WI38 (cell line): ENCODE data around the gene TBX10.

Experiments
- H3K4me3 ChIP-seq: 2 replicates; pipeline ENCODE4 v1.5.1; 2011; ENCODE audit warnings: low read depth, mild to moderate bottlenecking, control low read depth, low read length
- TF ChIP-seq, protein P1 (sequence below): IDR thresholded peaks from 2 replicates; pipeline ENCODE4 v1.5.1; 2012; ENCODE audit warnings: low read depth, mild to moderate bottlenecking, control low read depth, low read length

TBX10 gene

DNA sequence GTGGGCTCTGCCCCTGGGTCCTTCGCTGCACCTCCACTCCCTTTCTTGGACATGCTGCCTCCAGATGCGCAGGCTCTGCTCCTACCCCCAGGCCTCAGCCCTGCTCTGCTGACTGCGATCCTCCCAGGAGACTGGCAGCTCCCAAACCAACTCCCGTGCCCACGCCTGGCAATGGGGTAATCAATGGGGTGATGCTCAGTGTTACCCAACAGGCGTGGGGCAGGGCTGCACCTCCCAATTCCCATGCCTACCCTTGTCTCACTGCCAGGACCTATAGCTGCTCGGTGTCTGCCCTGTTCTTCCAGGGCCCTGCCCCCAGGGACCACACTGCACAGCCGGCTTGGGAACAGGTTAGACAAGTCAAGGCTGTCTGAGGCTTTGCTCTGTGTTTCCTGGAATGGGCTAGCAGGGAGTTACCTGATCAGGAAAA lies 34.9 kb upstream of the TBX10 start, which contains the start of gene ALDH3B2:
ALDH3B2 (minus strand) TSS at position 182 of the 430 bp plus-strand sequence. CDS start 7,688 bp downstream, outside the sequence.
- TF ChIP-seq, protein P1, sequence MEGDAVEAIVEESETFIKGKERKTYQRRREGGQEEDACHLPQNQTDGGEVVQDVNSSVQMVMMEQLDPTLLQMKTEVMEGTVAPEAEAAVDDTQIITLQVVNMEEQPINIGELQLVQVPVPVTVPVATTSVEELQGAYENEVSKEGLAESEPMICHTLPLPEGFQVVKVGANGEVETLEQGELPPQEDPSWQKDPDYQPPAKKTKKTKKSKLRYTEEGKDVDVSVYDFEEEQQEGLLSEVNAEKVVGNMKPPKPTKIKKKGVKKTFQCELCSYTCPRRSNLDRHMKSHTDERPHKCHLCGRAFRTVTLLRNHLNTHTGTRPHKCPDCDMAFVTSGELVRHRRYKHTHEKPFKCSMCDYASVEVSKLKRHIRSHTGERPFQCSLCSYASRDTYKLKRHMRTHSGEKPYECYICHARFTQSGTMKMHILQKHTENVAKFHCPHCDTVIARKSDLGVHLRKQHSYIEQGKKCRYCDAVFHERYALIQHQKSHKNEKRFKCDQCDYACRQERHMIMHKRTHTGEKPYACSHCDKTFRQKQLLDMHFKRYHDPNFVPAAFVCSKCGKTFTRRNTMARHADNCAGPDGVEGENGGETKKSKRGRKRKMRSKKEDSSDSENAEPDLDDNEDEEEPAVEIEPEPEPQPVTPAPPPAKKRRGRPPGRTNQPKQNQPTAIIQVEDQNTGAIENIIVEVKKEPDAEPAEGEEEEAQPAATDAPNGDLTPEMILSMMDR, result no peak

DNA sequence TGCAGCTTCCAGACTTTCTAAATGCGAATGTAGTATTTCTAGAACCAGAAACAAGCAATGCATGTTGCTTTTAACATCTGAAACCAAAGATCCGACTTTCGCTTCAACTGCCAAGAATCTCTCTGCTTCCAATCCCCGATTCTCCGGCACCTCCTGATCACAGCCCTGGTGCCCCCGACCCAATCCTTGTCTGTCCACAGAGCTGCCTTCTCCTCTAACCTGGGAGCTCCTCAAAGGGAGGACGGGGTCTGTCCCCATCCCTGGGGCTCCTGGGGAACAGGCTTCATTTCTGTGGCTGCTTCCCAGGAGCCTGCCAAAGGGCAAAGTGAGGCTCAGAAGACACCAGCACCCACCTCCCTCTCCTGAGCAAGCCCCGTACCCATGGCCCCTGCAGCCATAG lies 34.3 kb upstream of the TBX10 start:
- TF ChIP-seq, protein P1, result no peak
- H3K4me3 ChIP-seq, result no peak overlapping the region

More for the DNA sequence above, 34.9 kb upstream of the TBX10 start, which contains the start of gene ALDH3B2:
- H3K4me3 ChIP-seq, result no peak within 1 kb of the TSS

DNA sequence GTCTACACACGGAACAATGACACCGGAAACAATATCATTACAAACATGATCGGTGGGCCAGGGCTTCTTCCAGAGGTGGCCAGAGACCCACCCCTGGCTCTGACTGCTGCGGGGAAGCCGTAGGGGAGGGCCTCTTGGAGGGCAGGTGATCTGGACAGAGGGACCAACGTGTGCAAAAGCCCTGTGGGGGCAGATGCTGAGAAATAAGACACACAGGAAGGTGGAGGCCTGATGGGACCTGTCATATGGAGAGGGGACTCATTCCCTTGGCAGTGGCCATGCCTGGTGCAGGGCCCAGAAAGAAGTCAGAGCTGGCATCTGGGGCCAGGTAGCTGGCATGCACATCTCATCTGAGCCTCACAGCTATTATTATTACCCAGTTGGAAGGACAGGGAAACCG lies 33.8 kb upstream of the TBX10 start:
- TF ChIP-seq, protein P1, result no peak
- H3K4me3 ChIP-seq, result no peak overlapping the region

- H3K4me3 ChIP-seq, result no peak overlapping the region
- TF ChIP-seq, protein P1, result no peak
Measured at GRCh38 chr11:67671211-67671520, 31.6 kb upstream of the TBX10 start.

DNA sequence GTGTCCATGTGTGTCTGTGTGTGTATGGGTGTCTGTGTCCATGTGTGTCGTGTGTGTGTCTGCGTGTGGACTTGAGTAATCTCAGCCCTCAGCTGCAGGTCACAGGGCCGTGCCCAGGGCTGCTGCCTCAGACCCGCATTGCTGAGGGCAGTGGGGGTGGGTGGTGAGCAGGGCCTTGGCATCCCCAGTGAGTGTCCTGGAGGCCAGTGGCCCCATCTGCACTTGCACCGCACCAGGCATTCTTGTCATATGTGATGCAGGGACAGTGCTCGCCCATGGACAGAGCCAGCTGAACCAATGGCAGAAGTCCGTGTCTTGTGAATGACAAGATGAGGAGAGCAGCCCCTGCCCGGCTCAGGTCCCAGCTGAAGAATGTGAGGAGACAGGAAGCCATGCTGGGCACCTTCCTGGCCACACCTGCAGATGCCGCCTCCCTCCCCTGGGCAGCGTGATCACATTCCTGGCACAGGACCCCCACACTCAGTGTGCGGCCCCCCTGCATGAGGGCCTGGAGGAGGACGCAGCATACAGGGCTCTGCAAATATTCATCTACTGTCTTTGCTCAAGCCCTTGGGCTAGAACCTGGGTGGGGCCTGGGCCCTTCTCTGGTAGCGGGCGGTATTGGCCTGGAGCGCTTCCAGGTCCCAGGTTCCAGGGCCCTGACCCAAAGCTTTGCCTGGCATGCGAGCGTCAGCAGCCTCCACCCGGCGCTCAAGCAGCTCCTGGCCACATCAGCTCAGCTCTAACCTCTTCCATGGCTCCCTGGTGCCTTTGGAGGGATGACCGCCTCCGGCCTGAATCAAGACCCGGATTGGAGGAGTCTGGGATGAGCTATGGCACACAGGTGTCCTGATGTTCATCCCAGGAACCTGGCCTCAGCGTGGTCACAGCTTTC lies 31.0 kb upstream of the TBX10 start:
- TF ChIP-seq, protein P1, result no peak
- no peak overlapping the region for H3K4me3 ChIP-seq

GRCh38 chr11:67668192-67668551 lies 28.6 kb upstream of the TBX10 start:
- no peak overlapping the region for H3K4me3 ChIP-seq

More at GRCh38 chr11:67668192-67668551, 28.6 kb upstream of the TBX10 start:
- TF ChIP-seq, protein P1, result no peak
